ENCODE measurements around the gene SCFD2. TPM values are rescaled to one million over a fixed set of nuclear protein-coding genes. Genes with fewer than 3 reads are reported as not detected.

Gene SCFD2
- total and polyA plus RNA-seq, 7 donors: 5.8 to 13.3 (median 11.2) TPM

GRCh38 chr4:53208753-53209152, 157.1 kb downstream of the SCFD2 start:
- no peak for ATAC-seq
- 88 to 97% (median 94%) methylated on average over 3 of the region's 3 CpGs for WGBS, 3 donors
- no peaks in the 10 kb centered on the region for H3K36me3 ChIP-seq (ENCODE audit: insufficient read depth in 1 of 2, low read depth in 1 of 2)
- no peaks in the 10 kb centered on the region for H3K9me3 ChIP-seq
- no peak overlapping the region for H3K27ac ChIP-seq
- no peaks in the 10 kb centered on the region for H3K27me3 ChIP-seq (ENCODE audit: insufficient read depth in 3 of 3, low read length in 2 of 3)
- intact Hi-C loops (cut with DNase I): no loop called here
- H3K4me3 ChIP-seq: no peak overlapping the region
- no peak for DNase-seq
- no peaks in the 10 kb centered on the region for H3K4me1 ChIP-seq
- TF ChIP-seq, protein P1, sequence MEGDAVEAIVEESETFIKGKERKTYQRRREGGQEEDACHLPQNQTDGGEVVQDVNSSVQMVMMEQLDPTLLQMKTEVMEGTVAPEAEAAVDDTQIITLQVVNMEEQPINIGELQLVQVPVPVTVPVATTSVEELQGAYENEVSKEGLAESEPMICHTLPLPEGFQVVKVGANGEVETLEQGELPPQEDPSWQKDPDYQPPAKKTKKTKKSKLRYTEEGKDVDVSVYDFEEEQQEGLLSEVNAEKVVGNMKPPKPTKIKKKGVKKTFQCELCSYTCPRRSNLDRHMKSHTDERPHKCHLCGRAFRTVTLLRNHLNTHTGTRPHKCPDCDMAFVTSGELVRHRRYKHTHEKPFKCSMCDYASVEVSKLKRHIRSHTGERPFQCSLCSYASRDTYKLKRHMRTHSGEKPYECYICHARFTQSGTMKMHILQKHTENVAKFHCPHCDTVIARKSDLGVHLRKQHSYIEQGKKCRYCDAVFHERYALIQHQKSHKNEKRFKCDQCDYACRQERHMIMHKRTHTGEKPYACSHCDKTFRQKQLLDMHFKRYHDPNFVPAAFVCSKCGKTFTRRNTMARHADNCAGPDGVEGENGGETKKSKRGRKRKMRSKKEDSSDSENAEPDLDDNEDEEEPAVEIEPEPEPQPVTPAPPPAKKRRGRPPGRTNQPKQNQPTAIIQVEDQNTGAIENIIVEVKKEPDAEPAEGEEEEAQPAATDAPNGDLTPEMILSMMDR (IDR thresholded peaks at IDR 0.05): no peak

DNA sequence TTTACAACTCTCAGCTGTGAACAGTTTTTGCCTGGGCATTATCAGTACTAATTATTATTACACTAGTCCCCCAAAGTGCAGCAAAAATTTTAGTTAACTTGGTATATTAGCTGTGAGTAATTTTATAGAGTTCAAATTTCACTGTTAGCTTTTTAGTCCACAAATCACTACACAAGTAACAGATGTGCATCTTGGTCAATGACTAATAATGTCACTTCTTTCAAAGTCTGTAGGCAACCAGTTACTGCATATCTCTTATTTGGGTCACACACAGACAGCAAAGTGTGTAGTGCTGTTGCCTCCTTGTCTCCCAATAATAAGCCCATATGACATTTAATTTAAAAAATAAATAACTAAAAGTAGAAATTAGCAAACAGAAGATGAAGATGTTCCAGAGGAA, 159.9 kb downstream of the SCFD2 start:
- intact Hi-C loops (cut with DNase I): no loop called here
- DNase-seq: no peak
- H3K9me3 ChIP-seq: no peaks in the 10 kb centered on the region

DNA sequence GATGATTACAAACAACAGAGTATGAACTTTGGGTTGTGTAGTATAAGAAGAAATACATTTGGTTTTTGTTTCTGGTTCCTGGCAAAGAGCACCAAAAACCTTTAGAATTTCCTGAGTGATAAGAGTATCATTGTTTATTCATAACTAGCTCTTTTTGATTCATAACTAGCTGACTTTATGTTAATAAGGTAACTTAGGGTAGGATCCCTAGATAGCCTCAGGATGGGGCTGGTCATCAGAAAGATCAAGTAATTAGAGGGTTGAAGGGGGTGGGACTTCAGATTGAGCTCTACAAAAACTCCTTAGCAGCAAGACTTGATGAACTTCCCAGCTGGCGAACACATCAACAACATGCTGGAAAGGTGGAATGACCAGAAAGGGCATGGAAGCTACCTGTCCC, 166.5 kb downstream of the SCFD2 start:
- intact Hi-C loops (cut with DNase I): loop anchor here (5.0 to 10.0 kb wide), 7 partner anchors 175 to 1035 kb away; partner anchors contain the start of gene FIP1L1 (in 1 of the 2)
- 100% methylated on average over 1 of the region's 1 CpG for whole genome bisulfite sequencing, 3 donors
- no peak for DNase-seq

More for the DNA sequence above, 159.9 kb downstream of the SCFD2 start:
- TF ChIP-seq, protein P1 (IDR thresholded peaks at IDR 0.05): no peak
- Histone ChIP-seq H3K4me1 (no peaks in the 10 kb centered on the region), H3K27me3 (ENCODE audit: insufficient read depth in 3 of 3, low read length in 2 of 3) (no peaks in the 10 kb centered on the region), H3K27ac (no peak overlapping the region), H3K4me3 (no peak overlapping the region), H3K36me3 (ENCODE audit: insufficient read depth in 1 of 2, low read depth in 1 of 2) (no peaks in the 10 kb centered on the region)
- no peak for ATAC-seq

DNA sequence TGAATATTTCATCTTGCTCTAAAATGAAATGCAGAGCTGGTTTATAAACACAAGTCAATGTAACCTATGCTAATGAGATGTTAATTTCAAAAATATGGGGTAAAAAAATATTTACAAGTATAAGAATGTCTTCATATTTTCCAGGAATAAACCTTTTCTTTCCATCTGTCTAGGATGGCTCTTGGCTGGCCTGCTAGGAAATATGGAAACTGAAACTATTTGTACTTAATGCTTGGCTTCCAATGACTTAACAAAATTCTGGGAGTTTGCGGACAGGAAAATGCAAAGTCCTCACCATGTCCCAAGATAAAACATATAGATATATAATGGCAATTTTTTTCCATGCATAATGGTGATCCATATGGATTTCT, 168.1 kb downstream of the SCFD2 start:
- TF ChIP-seq, protein P1 (IDR thresholded peaks at IDR 0.05): no peak
- ATAC-seq (no peak), DNase-seq (no peak)
- no peaks in the 10 kb centered on the region for H3K27me3 ChIP-seq (ENCODE audit: insufficient read depth in 3 of 3, low read length in 2 of 3)
- intact Hi-C loops (cut with DNase I): loop anchor here (5.0 to 10.0 kb wide), 7 partner anchors 177 to 1037 kb away; partner anchors contain the start of gene FIP1L1 (in 1 of the 2)
- 78 to 82% (median 81%) methylated on average over 1 of the region's 1 CpG for WGBS, 3 donors
- H3K36me3 ChIP-seq (ENCODE audit: insufficient read depth in 1 of 2, low read depth in 1 of 2): no peaks in the 10 kb centered on the region
- no peak overlapping the region for H3K27ac ChIP-seq
- no peaks in the 10 kb centered on the region for H3K9me3 ChIP-seq
- peaks cover 4% of the 10 kb centered on the region for H3K4me1 ChIP-seq
- H3K4me3 ChIP-seq: no peak overlapping the region

More for the DNA sequence above, 166.5 kb downstream of the SCFD2 start:
- TF ChIP-seq, protein P1 (IDR thresholded peaks at IDR 0.05): no peak
- H3K27me3 ChIP-seq (ENCODE audit: insufficient read depth in 3 of 3, low read length in 2 of 3): no peaks in the 10 kb centered on the region
- H3K27ac ChIP-seq: no peak overlapping the region
- peaks cover 4% of the 10 kb centered on the region for H3K4me1 ChIP-seq
- no peak overlapping the region for H3K4me3 ChIP-seq
- H3K36me3 ChIP-seq (ENCODE audit: insufficient read depth in 1 of 2, low read depth in 1 of 2): no peaks in the 10 kb centered on the region
- no peak for ATAC-seq
- H3K9me3 ChIP-seq: no peaks in the 10 kb centered on the region
